DOHH2 (cell line): ENCODE results near the gene DHRS4.
"Not testable (repeated sequence)": the region's sequence is repeated elsewhere in the genome, so short reads cannot be mapped to it uniquely, and the experiment has no call there.

Source experiments
- H3F3A ChIP-seq: fragments of 200-600 bp; sonication (generic), shearing (Covaris generic); 2 replicates; pipeline ENCODE4 v1.6.0; 2016; ENCODE audit warnings: antibody characterized with exemption, mild to moderate bottlenecking; ENCODE audit not compliant: control insufficient read depth, insufficient read depth
- H3K27ac ChIP-seq: fragments of 200-600 bp; sonication (generic); 2 replicates; pipeline ENCODE4 v1.5.1; 2014; ENCODE audit warnings: low read depth, mild to moderate bottlenecking, low read length, moderate library complexity
- H3K27me3 ChIP-seq: fragments of 200-600 bp; sonication (generic); 2 replicates; pipeline ENCODE4 v1.6.1; 2014; ENCODE audit warnings: mild to moderate bottlenecking, low read length, mixed read lengths; ENCODE audit not compliant: control insufficient read depth
- H3K36me3 ChIP-seq: fragments of 200-600 bp; sonication (generic); 2 replicates; pipeline ENCODE4 v1.6.1; 2014; ENCODE audit warnings: mild to moderate bottlenecking, low read length, moderate library complexity, mixed read lengths; ENCODE audit not compliant: control insufficient read depth
- H3K4me1 ChIP-seq: fragments of 200-600 bp; sonication (generic); 2 replicates; pipeline ENCODE4 v1.6.1; 2014; ENCODE audit warnings: mild to moderate bottlenecking, low read length, mixed read lengths; ENCODE audit not compliant: control insufficient read depth
- H3K4me2 ChIP-seq: fragments of 200-600 bp; sonication (generic); 2 replicates; pipeline ENCODE4 v1.6.0; 2014; ENCODE audit warnings: mild to moderate bottlenecking, low read length, moderate library complexity
- H3K4me3 ChIP-seq: fragments of 200-600 bp; sonication (generic); 2 replicates; pipeline ENCODE4 v1.5.1; 2014; ENCODE audit warnings: mild to moderate bottlenecking, low read length, mixed read lengths
- H3K79me2 ChIP-seq: fragments of 200-600 bp; sonication (generic); 2 replicates; pipeline ENCODE4 v1.6.1; 2014; ENCODE audit warnings: mild to moderate bottlenecking, low read length, mixed read lengths; ENCODE audit not compliant: control insufficient read depth
- H3K9me2 ChIP-seq: fragments of 200-600 bp; sonication (generic); replicated peaks from 2 replicates; pipeline ENCODE4 v1.6.1; 2014; ENCODE audit warnings: mild to moderate bottlenecking, low read length, mixed read lengths; ENCODE audit not compliant: control insufficient read depth
- H3K9me3 ChIP-seq: fragments of 200-600 bp; sonication (generic); 2 replicates; pipeline ENCODE4 v1.6.1; 2014; ENCODE audit warnings: antibody characterized with exemption, low read length, mixed read lengths; ENCODE audit not compliant: control insufficient read depth, insufficient read depth
- H4K20me1 ChIP-seq: fragments of 200-600 bp; sonication (generic); 2 replicates; pipeline ENCODE4 v1.6.0; 2014; ENCODE audit warnings: low read depth, mild to moderate bottlenecking, antibody characterized with exemption, low read length, moderate library complexity; ENCODE audit not compliant: control insufficient read depth, insufficient read depth
- EZH2phosphoT487 ChIP-seq: fragments of 200-600 bp; sonication (generic); IDR thresholded peaks from 2 replicates; pipeline ENCODE4 v1.6.1; 2017; ENCODE audit warnings: borderline replicate concordance, mild to moderate bottlenecking, antibody characterized with exemption, low read length, moderate library complexity, mixed read lengths
- TF ChIP-seq, protein P1 (sequence below): fragments of 200-600 bp; sonication (generic); IDR thresholded peaks from one replicate; pipeline ENCODE4 v1.5.1; 2014; ENCODE audit warnings: antibody characterized with exemption, mild to moderate bottlenecking, low read depth, low read length; ENCODE audit not compliant: poor library complexity, severe bottlenecking

DHRS4 gene

DNA sequence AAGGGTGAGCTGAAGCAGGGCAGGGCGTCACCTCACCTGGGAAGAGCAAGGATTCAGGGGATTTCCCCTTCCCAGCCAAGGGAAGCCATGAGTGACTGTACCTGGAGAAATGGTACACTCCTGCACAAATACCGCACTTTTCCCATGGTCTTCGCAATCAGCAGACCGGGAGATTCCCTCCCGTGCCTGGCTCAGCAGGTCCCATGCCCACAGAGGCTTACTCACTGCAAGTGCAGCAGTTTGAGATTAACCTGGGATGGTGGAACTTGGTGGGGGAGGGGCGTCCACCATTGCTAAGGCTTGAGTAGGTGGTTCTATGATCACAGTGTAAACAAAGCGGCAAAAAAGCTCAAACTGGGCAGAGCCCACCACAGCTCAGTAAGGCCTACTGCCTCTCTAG lies 11.0 kb upstream of the DHRS4 start:
- Histone ChIP-seq H3K4me3 (no peak overlapping the region), H3K9me2 (no peaks in the 10 kb centered on the region)

DNA sequence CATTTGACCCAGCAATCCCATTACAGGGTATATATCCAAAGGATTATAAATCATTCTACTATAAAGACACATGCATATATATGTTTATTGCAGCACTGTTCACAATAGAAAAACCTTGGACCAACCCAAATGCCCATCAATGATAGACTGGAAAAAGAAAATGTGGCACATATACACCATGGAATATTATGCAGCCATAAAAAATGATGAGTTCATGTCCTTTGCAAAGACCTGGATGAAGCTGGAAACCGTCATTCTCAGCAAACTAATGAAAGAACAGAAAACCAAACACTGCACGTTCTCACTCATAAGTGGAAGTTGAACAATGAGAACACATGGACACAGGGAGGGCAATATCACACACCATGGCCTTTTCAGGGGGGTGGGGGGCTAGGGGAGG lies 4.5 kb upstream of the DHRS4 start:
- H3K36me3 ChIP-seq, H3K4me2 ChIP-seq: not testable (repeated sequence)

More for the DNA sequence above, 11.0 kb upstream of the DHRS4 start:
- H4K20me1 ChIP-seq, result no peaks in the 10 kb centered on the region
- no peak overlapping the region for H3K4me2 ChIP-seq
- H3K9me3 ChIP-seq, result no peaks in the 10 kb centered on the region
- H3K27me3 ChIP-seq, result no peaks in the 10 kb centered on the region
- TF ChIP-seq EZH2phosphoT487, result no peak
- TF ChIP-seq, protein P1, sequence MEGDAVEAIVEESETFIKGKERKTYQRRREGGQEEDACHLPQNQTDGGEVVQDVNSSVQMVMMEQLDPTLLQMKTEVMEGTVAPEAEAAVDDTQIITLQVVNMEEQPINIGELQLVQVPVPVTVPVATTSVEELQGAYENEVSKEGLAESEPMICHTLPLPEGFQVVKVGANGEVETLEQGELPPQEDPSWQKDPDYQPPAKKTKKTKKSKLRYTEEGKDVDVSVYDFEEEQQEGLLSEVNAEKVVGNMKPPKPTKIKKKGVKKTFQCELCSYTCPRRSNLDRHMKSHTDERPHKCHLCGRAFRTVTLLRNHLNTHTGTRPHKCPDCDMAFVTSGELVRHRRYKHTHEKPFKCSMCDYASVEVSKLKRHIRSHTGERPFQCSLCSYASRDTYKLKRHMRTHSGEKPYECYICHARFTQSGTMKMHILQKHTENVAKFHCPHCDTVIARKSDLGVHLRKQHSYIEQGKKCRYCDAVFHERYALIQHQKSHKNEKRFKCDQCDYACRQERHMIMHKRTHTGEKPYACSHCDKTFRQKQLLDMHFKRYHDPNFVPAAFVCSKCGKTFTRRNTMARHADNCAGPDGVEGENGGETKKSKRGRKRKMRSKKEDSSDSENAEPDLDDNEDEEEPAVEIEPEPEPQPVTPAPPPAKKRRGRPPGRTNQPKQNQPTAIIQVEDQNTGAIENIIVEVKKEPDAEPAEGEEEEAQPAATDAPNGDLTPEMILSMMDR, result no peak
- H3K27ac ChIP-seq, result no peak overlapping the region
- no peaks in the 10 kb centered on the region for H3K36me3 ChIP-seq
- H3F3A ChIP-seq, result no peaks in the 10 kb centered on the region
- no peaks in the 10 kb centered on the region for H3K4me1 ChIP-seq
- H3K79me2 ChIP-seq, result peaks cover 17% of the 10 kb centered on the region

DNA sequence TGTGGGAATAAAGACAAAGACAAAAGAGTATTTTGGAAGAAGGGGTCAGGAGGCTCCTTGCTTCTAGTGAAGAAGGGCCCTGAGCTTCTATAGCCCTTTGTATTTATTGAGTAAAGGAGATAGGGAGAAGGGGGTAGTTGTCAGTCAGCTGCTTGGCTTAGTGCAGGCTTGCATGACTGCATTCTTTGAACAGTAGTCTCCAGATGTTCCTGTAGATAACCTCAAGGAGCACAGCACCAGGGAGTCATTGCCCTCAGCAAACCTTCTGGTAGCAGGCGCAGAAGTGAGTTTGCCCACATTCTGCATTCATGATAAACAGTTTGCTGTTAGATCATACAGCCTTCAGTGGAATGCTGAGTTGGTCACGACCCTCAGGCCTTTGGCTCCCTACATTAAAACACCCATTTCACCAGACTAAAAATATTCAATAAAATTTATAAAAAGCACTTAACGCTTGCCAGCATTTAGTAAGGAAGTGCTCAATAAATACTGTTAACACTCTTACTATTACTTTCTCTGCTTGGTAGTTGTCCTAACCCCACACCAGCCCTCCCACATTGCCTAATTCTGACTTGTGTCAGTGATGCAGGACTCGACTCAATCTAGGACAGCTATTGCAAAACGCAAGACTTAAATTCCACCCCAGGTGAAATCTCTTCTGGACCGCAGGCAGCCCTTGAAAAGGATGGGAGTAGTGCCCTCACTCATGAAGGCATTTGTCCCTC lies 3.0 kb upstream of the DHRS4 start:
- Histone ChIP-seq H3K4me3 (no peak overlapping the region), H3K4me1 (peaks cover 17% of the 10 kb centered on the region), H4K20me1 (no peaks in the 10 kb centered on the region), H3K9me3 (peaks cover 13% of the 10 kb centered on the region), H3K27ac (no peak overlapping the region), H3K4me2 (no peak overlapping the region), H3K27me3 (no peaks in the 10 kb centered on the region), H3K9me2 (no peaks in the 10 kb centered on the region), H3K79me2 (peaks cover 41% of the 10 kb centered on the region), H3K36me3 (no peaks in the 10 kb centered on the region; the same call in none of the 2 replicates), H3F3A (no peaks in the 10 kb centered on the region)
- TF ChIP-seq, protein P1, result no peak

More for the DNA sequence above, 4.5 kb upstream of the DHRS4 start:
- not testable (repeated sequence) for H3F3A ChIP-seq, H3K9me2 ChIP-seq, H3K27me3 ChIP-seq, H3K4me1 ChIP-seq, H3K27ac ChIP-seq, H4K20me1 ChIP-seq, H3K4me3 ChIP-seq
- peaks cover 38% of the 10 kb centered on the region for H3K79me2 ChIP-seq
- H3K9me3 ChIP-seq, result peaks cover 13% of the 10 kb centered on the region

DNA sequence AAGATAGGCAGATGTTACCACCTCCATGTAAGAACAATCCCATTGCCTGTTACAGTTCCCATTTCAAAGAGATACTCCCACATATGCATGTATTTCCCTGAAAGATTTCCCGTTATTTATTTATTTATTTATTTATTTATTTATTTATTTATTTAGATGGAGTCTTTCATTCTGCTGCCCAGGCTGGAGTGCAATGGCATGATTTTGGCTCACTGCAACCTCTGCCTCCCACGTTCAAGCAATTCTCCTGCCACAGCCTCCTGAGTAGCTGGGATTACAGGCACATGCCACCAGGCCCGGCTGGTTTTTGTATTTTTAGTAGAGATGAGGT lies 2.5 kb upstream of the DHRS4 start:
- Histone ChIP-seq H3K9me3 (peaks cover 13% of the 10 kb centered on the region), H3K4me1 (peaks cover 17% of the 10 kb centered on the region), H3K79me2 (peaks cover 41% of the 10 kb centered on the region)
- not testable (repeated sequence) for H3K4me2 ChIP-seq, H3F3A ChIP-seq, H4K20me1 ChIP-seq, H3K27me3 ChIP-seq, H3K9me2 ChIP-seq, H3K4me3 ChIP-seq, H3K27ac ChIP-seq, H3K36me3 ChIP-seq
